Thyroid gland (tissue), 4 donors: ENCODE measurements around the gene GPR160.

Source experiments
- POLR2A ChIP-seq, 2 donors: fragments of 450-650 bp; IDR thresholded peaks; one replicate each; pipeline ENCODE4 v1.6.1; 2017; ENCODE audit warnings: antibody characterized with exemption in 2 of 2, mild to moderate bottlenecking in 2 of 2, moderate library complexity in 1 of 2
- TF ChIP-seq, protein P1 (sequence below), 6 experiments: fragments of 200-600 bp in 3 of 6; fragments of 450-650 bp in 3 of 6; sonication (generic) in 3 of 6; IDR thresholded peaks; one replicate each; pipeline ENCODE4 v1.5.1; 2016 to 2019; ENCODE audit warnings: antibody characterized with exemption in 6 of 6, mild to moderate bottlenecking in 2 of 6, inconsistent platforms in 1 of 6, moderate library complexity in 1 of 6

GRCh38 chr3:170002231-170002630, 35.6 kb upstream of the GPR160 start:
- TF ChIP-seq, protein P1, sequence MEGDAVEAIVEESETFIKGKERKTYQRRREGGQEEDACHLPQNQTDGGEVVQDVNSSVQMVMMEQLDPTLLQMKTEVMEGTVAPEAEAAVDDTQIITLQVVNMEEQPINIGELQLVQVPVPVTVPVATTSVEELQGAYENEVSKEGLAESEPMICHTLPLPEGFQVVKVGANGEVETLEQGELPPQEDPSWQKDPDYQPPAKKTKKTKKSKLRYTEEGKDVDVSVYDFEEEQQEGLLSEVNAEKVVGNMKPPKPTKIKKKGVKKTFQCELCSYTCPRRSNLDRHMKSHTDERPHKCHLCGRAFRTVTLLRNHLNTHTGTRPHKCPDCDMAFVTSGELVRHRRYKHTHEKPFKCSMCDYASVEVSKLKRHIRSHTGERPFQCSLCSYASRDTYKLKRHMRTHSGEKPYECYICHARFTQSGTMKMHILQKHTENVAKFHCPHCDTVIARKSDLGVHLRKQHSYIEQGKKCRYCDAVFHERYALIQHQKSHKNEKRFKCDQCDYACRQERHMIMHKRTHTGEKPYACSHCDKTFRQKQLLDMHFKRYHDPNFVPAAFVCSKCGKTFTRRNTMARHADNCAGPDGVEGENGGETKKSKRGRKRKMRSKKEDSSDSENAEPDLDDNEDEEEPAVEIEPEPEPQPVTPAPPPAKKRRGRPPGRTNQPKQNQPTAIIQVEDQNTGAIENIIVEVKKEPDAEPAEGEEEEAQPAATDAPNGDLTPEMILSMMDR (IDR thresholded peaks at IDR 0.05): no peak
- TF ChIP-seq POLR2A (IDR thresholded peaks at IDR 0.05): no peak
